Lower lobe of right lung (tissue), 2 donors: Measurements from ENCODE around the gene MAP4K2. TPM values are rescaled to one million over a fixed set of nuclear protein-coding genes. Genes with fewer than 3 reads are reported as not detected.

ENCODE experiments used
- ATAC-seq, 2 donors: fragments of 200-7000 bp; cut with Tn5 transposase; one replicate each; pipeline ENCODE4 v1.9.1; 2020 to 2022; ENCODE audit warnings: mild to moderate bottlenecking in 2 of 2, moderate library complexity in 2 of 2
- DNase-seq: peaks from one replicate; pipeline ENCODE4 v3.0.0-alpha.2; 2020
- H3K27ac ChIP-seq: fragments of 200-600 bp; one replicate; pipeline ENCODE4 v1.8.0; 2022
- H3K27me3 ChIP-seq: fragments of 200-600 bp; one replicate; pipeline ENCODE4 v1.8.0; 2022; ENCODE audit warnings: low read depth
- H3K36me3 ChIP-seq: fragments of 200-600 bp; one replicate; pipeline ENCODE4 v1.8.0; 2022; ENCODE audit warnings: mild to moderate bottlenecking
- H3K4me1 ChIP-seq: fragments of 200-600 bp; one replicate; pipeline ENCODE4 v1.8.0; 2022
- H3K4me3 ChIP-seq: fragments of 200-600 bp; one replicate; pipeline ENCODE4 v1.8.0; 2022; ENCODE audit warnings: mild to moderate bottlenecking
- H3K9me3 ChIP-seq: fragments of 200-600 bp; one replicate; pipeline ENCODE4 v1.8.0; 2022
- intact Hi-C: fragments of 100-400 bp; cut with DNase I; formaldehyde crosslinking; loops from one replicate; pipeline ENCODE4 v1.11.0; 2022
- total RNA-seq: library from RNA; stranded (reverse); fragmentation: NEBNext Ultra II Directional; extraction: Animal tissue kit (Norgen Biotek cat#: 25700); gene quantifications from one replicate; pipeline ENCODE4 v1.2.1, GENCODE V29; 2021
- TF ChIP-seq, protein P1 (sequence below): fragments of 200-600 bp; IDR thresholded peaks from one replicate; pipeline ENCODE4 v1.8.0; 2022; ENCODE audit warnings: antibody characterized with exemption, mild to moderate bottlenecking
- donor health status: DM: no; HTN: yes; CAD: no; lungs with severe emphysema.

MAP4K2 gene
- total RNA-seq, 1 donor from 2014 or later = 29.1 TPM

DNA sequence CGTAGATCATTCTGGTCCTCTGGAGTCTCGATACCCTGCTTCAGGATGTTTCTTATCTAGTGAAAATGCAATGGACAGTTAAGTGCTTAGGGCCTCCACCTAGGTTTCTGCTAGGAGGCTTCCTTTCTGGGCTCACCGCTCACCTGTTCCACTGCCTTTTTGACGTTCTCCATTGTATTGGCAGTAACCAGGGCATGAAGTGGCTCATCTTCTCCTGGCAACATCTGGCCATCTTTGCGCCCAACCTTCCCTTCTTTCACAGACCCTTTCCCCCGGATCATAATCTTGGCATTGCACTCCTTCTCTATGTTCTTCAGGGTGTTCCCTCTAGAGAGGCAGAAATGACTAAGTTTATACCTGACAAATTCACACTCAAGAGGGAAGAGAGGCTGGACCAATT is 33.7 kb downstream of the MAP4K2 start:
- intact Hi-C loops = no loop called here

DNA sequence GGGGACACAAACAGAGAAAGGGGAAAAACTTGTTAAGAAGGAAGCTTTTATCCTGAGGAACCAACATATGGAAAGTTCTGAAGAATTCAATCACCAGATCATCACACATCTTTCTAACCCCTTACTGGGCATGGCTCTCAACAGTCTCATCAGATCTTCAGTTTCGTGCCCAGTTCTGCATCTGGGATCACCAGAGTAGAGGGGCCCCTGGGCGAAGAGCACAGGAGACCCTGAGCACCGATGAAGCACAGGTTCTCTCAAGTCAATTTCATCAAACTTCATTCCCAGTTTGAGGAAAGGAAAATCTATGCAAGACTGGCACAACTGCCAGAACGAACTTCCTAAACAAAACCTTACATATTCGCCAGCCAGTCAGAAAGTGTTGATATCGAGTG is 34.7 kb downstream of the MAP4K2 start:
- no peak for ATAC-seq
- Histone ChIP-seq H3K9me3 (no peaks in the 10 kb centered on the region), H3K4me3 (no peak overlapping the region), H3K4me1 (peaks cover 51% of the 10 kb centered on the region), H3K27ac (no peak overlapping the region), H3K27me3 (no peaks in the 10 kb centered on the region), H3K36me3 (peaks cover 100% of the 10 kb centered on the region)
- intact Hi-C loops = no loop called here
- TF ChIP-seq, protein P1, sequence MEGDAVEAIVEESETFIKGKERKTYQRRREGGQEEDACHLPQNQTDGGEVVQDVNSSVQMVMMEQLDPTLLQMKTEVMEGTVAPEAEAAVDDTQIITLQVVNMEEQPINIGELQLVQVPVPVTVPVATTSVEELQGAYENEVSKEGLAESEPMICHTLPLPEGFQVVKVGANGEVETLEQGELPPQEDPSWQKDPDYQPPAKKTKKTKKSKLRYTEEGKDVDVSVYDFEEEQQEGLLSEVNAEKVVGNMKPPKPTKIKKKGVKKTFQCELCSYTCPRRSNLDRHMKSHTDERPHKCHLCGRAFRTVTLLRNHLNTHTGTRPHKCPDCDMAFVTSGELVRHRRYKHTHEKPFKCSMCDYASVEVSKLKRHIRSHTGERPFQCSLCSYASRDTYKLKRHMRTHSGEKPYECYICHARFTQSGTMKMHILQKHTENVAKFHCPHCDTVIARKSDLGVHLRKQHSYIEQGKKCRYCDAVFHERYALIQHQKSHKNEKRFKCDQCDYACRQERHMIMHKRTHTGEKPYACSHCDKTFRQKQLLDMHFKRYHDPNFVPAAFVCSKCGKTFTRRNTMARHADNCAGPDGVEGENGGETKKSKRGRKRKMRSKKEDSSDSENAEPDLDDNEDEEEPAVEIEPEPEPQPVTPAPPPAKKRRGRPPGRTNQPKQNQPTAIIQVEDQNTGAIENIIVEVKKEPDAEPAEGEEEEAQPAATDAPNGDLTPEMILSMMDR = no peak
- DNase-seq = no peak

More for the DNA sequence above, 33.7 kb downstream of the MAP4K2 start:
- TF ChIP-seq, protein P1 = no peak
- no peaks in the 10 kb centered on the region for H3K9me3 ChIP-seq
- DNase-seq (no peak), ATAC-seq (no peak)
- peaks cover 100% of the 10 kb centered on the region for H3K36me3 ChIP-seq
- H3K4me1 ChIP-seq = peaks cover 51% of the 10 kb centered on the region
- H3K27ac ChIP-seq = no peak overlapping the region
- H3K27me3 ChIP-seq = no peaks in the 10 kb centered on the region
- no peak overlapping the region for H3K4me3 ChIP-seq

DNA sequence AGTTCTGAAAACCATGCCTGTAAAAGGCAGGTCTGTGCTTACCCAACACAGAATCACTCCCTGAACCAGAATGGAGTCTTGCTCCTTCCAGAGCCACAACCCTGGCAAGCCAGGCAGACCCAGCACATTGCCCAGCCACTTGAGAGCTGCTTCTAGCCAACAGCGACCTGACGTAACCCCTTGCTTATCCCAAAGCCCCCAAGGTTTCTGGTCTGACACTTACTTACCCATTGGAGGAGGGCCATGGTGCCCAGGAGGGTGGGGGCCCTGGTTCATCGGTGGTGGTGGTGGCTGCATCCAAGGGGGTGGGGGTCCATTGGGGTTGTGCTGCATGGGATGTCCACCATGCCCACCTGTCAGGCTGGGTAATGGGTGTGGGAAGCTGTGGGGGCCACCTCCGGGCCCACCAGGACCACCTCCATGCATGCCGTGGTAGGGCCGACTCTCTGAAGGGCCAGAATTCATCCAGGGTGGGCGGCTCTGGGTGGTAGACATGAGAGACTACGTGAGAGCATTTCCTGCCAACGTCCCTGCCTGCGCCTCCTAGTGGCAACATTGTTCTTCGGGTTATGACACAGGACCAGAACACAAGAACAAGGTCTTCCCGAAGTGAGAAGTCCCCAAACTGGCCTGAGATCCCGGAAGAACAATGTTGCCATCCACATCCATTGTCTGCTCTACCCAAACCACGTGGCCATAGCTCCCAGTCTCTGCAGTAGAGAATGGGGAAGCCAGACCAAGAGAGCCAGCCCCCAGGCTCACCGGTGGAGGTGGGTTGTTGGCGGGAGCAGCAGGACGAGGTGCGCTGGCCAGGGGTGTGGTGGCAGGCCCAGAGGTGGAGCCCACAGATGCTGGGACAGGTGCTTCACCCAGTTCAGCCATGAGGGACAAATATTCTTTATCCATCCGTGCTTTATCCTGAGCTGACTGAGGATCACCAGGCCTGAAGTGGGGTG is 35.4 kb downstream of the MAP4K2 start:
- intact Hi-C loops = no loop called here
- Histone ChIP-seq H3K9me3 (no peaks in the 10 kb centered on the region), H3K4me1 (peaks cover 50% of the 10 kb centered on the region), H3K27ac (peak overlapping the region; percentile 26), H3K27me3 (no peaks in the 10 kb centered on the region), H3K4me3 (no peak overlapping the region), H3K36me3 (peaks cover 100% of the 10 kb centered on the region)
- ATAC-seq (peak; percentile 38 to 48), DNase-seq (peak; percentile 76)
- TF ChIP-seq, protein P1 = peak; percentile 75

DNA sequence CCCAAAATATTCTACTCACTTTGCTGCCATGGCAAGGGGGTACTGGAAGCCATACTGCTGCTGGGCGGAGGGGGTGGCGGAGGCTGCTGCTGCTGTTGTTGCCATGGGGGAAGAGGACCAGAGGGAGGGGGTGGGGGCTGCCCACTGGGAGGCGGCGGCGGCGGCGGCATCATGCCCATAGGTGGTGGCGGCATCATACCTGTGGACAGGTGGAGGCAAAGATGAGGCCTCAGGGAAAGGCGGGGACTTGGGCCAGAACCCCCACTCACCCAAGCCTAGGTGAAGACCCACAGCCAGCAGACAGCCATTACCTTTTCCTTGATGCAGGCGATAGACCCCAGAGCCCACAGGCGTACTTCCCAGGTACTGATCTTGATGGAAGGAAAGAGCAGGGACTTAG is 36.1 kb downstream of the MAP4K2 start:
- intact Hi-C loops = no loop called here
- ATAC-seq = no peak
- H3K4me1 ChIP-seq = peaks cover 43% of the 10 kb centered on the region

DNA sequence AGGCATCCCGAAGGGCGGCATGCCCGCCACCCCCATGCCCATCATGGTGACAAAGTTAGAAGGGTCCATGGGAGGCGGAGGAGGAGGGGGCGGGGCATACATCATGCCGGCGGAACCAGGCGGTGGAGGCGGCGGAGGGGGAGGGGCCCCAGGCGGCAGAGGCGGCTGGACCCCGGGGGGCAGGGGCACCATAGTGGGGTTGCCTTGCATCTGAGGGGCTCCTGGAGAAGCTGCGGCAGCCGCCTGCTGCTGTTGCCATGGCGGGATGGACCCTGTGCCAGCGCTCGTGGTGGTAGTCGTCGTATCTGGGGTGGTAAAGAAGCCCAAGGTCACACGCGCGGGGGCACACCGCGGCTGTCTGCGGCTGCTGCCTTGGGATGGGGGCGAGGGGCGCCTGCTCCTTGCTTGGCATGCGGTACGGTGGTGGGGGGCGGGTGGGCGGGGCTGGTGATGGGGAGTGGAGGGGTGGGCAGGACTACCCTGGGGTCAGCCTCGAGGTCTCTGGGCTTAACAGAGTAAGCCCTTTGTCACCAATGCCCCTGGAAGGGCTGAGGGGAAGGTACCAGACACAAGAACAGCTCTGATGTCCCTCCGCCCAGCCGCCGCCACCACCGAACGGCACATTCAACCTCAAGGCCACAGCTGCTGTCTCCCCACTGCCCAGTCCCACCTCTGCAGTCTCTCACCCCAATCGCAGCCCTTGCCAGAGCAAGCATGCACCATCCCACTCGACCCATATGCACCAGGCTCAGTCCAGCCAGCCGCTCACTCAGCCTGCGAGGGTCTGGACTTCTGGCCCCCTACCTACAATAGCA is 37.0 kb downstream of the MAP4K2 start:
- Histone ChIP-seq H3K27me3 (no peaks in the 10 kb centered on the region), H3K27ac (no peak overlapping the region), H3K9me3 (no peaks in the 10 kb centered on the region), H3K36me3 (peaks cover 92% of the 10 kb centered on the region), H3K4me3 (no peak overlapping the region), H3K4me1 (peaks cover 35% of the 10 kb centered on the region)
- TF ChIP-seq, protein P1 = no peak
- ATAC-seq (peak in 1 of 2 donors; percentile 1), DNase-seq (no peak)
- intact Hi-C loops = no loop called here

More for the DNA sequence above, 36.1 kb downstream of the MAP4K2 start:
- H3K9me3 ChIP-seq = no peaks in the 10 kb centered on the region
- peak overlapping the region; percentile 26 for H3K27ac ChIP-seq
- H3K4me3 ChIP-seq = no peak overlapping the region
- no peaks in the 10 kb centered on the region for H3K27me3 ChIP-seq
- no peak for DNase-seq
- peaks cover 100% of the 10 kb centered on the region for H3K36me3 ChIP-seq
- TF ChIP-seq, protein P1 = no peak
